Esophagus (tissue), 2 donors: ENCODE data around the gene INTS1. TPM values are rescaled to one million over a fixed set of nuclear protein-coding genes. Genes with fewer than 3 reads are reported as not detected.

Source experiments
- H3K27ac ChIP-seq, 2 donors: one replicate each; pipeline ENCODE4 v1.5.1; 2013; ENCODE audit warnings: low read depth in 2 of 2, mild to moderate bottlenecking in 2 of 2, inconsistent platforms in 1 of 2, low read length in 1 of 2, moderate library complexity in 1 of 2
- H3K27me3 ChIP-seq, 2 donors: one replicate each; pipeline ENCODE4 v1.6.1; 2013; ENCODE audit warnings: low read length in 2 of 2, control low read depth in 1 of 2, mild to moderate bottlenecking in 1 of 2; ENCODE audit not compliant: insufficient read depth in 2 of 2, control insufficient read depth in 1 of 2
- H3K36me3 ChIP-seq, 2 donors: one replicate each; pipeline ENCODE4 v1.6.1; 2013; ENCODE audit warnings: low read length in 1 of 2; ENCODE audit not compliant: control insufficient read depth in 2 of 2, insufficient read depth in 2 of 2
- H3K4me1 ChIP-seq, 2 donors: one replicate each; pipeline ENCODE4 v1.6.1; 2013; ENCODE audit warnings: low read length in 1 of 2; ENCODE audit not compliant: control insufficient read depth in 2 of 2, insufficient read depth in 2 of 2
- H3K4me3 ChIP-seq, 2 donors: one replicate each; pipeline ENCODE4 v1.5.1; 2013; ENCODE audit warnings: low read length in 2 of 2, mild to moderate bottlenecking in 2 of 2, low read depth in 1 of 2, moderate library complexity in 1 of 2
- H3K9me3 ChIP-seq, 2 donors: one replicate each; pipeline ENCODE4 v1.6.1; 2013; ENCODE audit warnings: mild to moderate bottlenecking in 2 of 2, low read depth in 1 of 2, low read length in 1 of 2, moderate library complexity in 1 of 2; ENCODE audit not compliant: control insufficient read depth in 2 of 2, insufficient read depth in 1 of 2
- WGBS, 2 donors: extraction: QIAGEN DNeasy Blood & Tissue Kit; methylation state at CpG; one replicate each; pipeline ENCODE4 v1.1.7; 2013; 5-methylcytosine and 5-hydroxymethylcytosine counted together
- polyA plus RNA-seq, 2 donors: library from polyadenylated mRNA; stranded (reverse); fragments of 200-250 nt; gene quantifications; one replicate each; pipeline ENCODE4 v1.2.3, GENCODE V29; 2013
- donor health status: healthy with polysubstance abuse.
- donor health status: Bipolar disorder and iron deficiency.

The INTS1 gene
- polyA plus RNA-seq, 2 donors = 36.6 to 42.2 TPM

DNA sequence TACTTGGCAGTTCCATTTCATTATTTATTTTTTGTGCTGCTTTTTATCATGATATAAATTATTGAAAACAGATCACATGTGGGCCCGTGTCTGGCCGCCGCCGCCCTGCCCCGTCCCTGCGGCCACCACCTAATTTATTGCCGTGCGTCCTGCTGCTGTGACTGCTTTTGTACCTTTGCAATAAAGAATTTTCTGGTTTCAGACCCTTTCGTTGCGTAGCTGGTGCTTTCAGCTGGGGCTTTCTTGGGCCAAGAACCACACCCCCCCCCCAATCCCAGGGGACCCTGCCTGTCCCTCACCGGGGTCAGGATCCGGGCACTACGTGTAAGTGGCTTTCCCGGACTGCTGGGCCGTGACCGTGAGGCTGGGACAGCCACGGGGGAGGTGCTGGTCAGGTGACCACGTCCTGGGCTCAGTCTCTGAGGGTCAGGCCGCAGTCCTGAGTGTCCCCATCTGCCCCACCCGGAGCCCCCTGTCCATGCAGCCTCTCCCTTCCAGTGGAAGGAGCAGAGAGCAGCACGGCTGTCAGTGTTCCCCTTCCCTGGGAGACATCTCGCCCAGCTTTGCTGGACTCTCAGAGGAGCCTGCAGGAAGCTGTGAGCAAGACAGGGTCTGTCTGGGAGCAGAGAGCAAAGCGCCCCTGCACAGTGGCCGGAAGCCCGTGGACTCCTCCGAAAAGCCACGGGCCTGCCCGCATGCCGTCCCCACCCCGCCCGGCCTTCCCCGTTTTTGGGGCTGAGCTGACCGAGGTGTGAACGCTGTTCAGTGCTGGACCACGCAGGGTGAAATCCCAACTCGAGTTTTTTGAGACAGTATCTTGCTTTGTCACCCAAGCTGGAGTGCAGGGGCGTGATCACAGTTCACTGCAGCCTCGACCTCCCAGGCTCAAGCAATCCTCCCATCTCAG is 38.9 kb upstream of the INTS1 start:
- peaks cover 0 to 61% of the 10 kb centered on the region in 2 donors for H3K36me3 ChIP-seq
- no peaks in the 10 kb centered on the region for H3K27me3 ChIP-seq
- 84 to 89% methylated on average over 38 of the region's 38 CpGs for WGBS, 2 donors
- peak overlapping the region in 1 of 2 donors; percentile 24 for H3K27ac ChIP-seq
- H3K4me3 ChIP-seq = no peak overlapping the region
- no peaks in the 10 kb centered on the region for H3K9me3 ChIP-seq
- peaks cover 0 to 26% of the 10 kb centered on the region in 2 donors for H3K4me1 ChIP-seq

DNA sequence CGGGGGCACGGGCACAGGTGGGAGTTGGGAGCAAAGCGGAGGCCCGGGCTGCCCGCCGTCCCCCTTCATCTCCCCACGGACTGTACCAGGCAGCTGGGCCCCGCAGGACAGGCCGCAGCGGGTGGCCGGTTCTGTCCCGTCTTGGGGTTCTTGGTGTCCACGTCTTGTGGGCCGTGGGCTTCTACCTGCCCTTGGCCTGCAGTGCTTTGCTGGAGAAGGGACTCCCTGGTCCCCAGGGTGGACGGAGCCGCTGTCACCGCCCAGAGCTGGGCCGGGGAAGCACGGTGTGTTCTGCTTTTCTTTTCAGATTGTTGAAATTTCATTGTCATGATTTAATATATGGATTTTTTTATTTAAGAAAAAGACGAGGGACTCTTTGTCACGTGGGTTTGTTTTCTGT is 38.1 kb upstream of the INTS1 start:
- peaks cover 0 to 53% of the 10 kb centered on the region in 2 donors for H3K36me3 ChIP-seq
- H3K27me3 ChIP-seq = no peaks in the 10 kb centered on the region
- H3K4me1 ChIP-seq = peaks cover 0 to 33% of the 10 kb centered on the region in 2 donors
- H3K9me3 ChIP-seq = no peaks in the 10 kb centered on the region
- H3K4me3 ChIP-seq = no peak overlapping the region
- H3K27ac ChIP-seq = no peak overlapping the region
- WGBS, 2 donors = 87 to 89% methylated on average over 21 of the region's 21 CpGs

DNA sequence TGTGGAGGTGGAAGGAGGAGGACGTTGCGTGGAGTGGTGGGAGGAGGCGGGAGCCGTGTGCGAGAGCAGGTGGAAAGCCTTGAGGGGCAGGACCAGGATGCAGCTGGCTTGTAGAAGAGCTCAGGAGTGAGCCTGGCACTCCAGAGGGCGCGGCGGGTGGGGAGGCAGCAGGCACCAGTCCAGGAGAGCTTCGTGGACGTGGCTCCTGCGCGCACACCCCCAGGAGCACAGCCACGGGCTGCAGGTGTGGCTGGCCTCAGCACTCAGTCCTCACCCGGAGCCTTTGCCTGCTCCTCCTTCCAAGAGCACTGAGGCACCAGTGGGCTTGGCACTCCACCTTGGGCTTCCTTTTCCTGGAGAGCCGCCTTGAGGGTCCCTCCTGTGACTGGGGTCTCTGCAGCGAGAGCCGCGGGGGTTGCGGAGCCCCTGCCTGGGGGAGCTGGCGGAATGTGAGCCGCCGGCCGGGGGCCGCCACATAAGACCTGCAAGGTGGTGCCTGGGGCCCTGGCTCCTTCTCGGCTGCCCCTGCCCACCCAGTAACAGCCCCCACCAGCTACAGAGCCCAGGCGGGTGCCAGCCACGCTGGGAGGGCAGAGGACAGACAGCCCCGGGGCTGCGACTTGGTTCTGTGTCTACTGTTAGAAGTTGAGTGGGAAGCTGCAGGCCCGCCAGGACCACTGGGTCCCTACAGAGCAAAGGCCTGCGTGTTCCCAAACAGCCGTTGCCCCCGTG is 37.4 kb upstream of the INTS1 start:
- Histone ChIP-seq H3K9me3 (no peaks in the 10 kb centered on the region), H3K27ac (no peak overlapping the region), H3K4me3 (no peak overlapping the region), H3K4me1 (peaks cover 5 to 38% of the 10 kb centered on the region in 2 donors), H3K27me3 (no peaks in the 10 kb centered on the region), H3K36me3 (peaks cover 0 to 50% of the 10 kb centered on the region in 2 donors)
- 85 to 88% methylated on average over 29 to 33 of the region's 33 CpGs for WGBS, 2 donors

DNA sequence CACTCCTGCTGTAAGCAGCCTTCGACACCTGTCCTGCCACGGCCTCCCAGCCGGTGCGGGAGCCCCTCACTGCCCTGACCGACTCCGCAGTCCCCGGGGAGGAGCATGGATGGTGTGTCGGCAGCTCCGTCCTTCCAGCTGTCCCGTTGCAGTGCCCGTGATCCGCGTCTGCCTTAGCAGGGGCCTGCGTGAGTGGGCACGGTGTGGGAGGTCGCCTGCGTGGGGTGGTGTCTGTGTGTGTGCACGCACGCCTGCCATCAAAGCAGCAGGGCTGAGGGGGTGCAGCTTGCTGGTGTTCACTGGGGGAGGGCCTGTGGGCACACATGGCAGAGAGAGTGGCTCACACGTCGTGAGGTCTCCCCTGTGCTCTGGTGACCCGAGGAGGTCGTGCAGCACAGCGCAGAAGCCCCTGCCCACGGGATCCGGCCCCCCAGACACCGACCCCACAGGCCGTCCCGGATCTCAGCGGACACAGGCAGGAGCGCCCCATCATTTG is 36.6 kb upstream of the INTS1 start:
- Histone ChIP-seq H3K4me3 (no peak overlapping the region), H3K4me1 (peaks cover 5 to 39% of the 10 kb centered on the region in 2 donors), H3K9me3 (no peaks in the 10 kb centered on the region), H3K27me3 (no peaks in the 10 kb centered on the region), H3K36me3 (peaks cover 0 to 51% of the 10 kb centered on the region in 2 donors), H3K27ac (no peak overlapping the region)
- WGBS, 2 donors = 91 to 94% methylated on average over 31 of the region's 31 CpGs

GRCh38 chr7:1539882-1540775 is 35.9 kb upstream of the INTS1 start:
- no peak overlapping the region for H3K4me3 ChIP-seq
- no peaks in the 10 kb centered on the region for H3K9me3 ChIP-seq
- H3K4me1 ChIP-seq = peaks cover 5 to 37% of the 10 kb centered on the region in 2 donors
- no peaks in the 10 kb centered on the region for H3K27me3 ChIP-seq
- H3K27ac ChIP-seq = no peak overlapping the region
- WGBS, 2 donors = 93 to 96% methylated on average over 70 to 73 of the region's 73 CpGs
- H3K36me3 ChIP-seq = peaks cover 0 to 46% of the 10 kb centered on the region in 2 donors

GRCh38 chr7:1539181-1539881 is 35.1 kb upstream of the INTS1 start:
- 81 to 88% methylated on average over 34 to 36 of the region's 36 CpGs for WGBS, 2 donors
- Histone ChIP-seq H3K27ac (no peak overlapping the region), H3K36me3 (peaks cover 0 to 43% of the 10 kb centered on the region in 2 donors), H3K4me3 (no peak overlapping the region), H3K9me3 (no peaks in the 10 kb centered on the region), H3K27me3 (no peaks in the 10 kb centered on the region), H3K4me1 (peaks cover 8 to 34% of the 10 kb centered on the region in 2 donors)

DNA sequence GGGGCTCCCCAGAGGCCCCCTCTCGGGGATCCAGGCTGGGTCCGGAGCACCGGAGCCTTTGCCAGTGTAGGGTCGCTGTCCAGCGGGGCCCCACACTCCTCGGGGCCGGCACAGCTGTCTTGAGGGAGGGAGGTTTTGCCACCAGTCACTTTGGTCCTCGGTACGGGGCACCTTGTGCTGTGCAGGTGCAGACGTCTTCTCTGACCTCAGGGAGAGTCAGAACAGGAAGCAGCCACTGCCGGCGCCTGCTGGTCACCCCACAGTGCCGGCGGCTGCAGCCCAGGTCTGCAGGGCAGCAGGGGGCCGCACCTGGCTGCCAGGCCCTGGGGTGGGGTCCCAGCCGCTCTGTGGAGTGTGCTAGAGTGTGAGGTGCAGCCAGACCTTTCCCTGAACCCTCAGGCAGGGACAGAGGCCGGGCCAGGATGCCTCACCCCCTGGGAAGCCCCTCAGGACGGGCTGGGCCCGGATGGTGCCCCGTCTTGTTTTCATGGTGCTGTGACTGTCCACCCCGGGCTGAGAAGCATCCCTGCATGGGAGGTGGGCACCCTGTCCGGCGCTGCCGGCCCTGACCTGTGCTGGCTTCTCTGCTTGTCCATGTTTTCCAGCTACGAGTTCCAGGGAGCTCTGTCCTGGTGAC is 34.5 kb upstream of the INTS1 start:
- Histone ChIP-seq H3K9me3 (no peaks in the 10 kb centered on the region), H3K36me3 (peaks cover 0 to 38% of the 10 kb centered on the region in 2 donors), H3K27me3 (no peaks in the 10 kb centered on the region), H3K27ac (peak overlapping the region; percentile 20 to 77), H3K4me1 (peaks cover 11 to 35% of the 10 kb centered on the region in 2 donors), H3K4me3 (no peak overlapping the region)
- 72 to 73% methylated on average over 25 of the region's 25 CpGs for WGBS, 2 donors

DNA sequence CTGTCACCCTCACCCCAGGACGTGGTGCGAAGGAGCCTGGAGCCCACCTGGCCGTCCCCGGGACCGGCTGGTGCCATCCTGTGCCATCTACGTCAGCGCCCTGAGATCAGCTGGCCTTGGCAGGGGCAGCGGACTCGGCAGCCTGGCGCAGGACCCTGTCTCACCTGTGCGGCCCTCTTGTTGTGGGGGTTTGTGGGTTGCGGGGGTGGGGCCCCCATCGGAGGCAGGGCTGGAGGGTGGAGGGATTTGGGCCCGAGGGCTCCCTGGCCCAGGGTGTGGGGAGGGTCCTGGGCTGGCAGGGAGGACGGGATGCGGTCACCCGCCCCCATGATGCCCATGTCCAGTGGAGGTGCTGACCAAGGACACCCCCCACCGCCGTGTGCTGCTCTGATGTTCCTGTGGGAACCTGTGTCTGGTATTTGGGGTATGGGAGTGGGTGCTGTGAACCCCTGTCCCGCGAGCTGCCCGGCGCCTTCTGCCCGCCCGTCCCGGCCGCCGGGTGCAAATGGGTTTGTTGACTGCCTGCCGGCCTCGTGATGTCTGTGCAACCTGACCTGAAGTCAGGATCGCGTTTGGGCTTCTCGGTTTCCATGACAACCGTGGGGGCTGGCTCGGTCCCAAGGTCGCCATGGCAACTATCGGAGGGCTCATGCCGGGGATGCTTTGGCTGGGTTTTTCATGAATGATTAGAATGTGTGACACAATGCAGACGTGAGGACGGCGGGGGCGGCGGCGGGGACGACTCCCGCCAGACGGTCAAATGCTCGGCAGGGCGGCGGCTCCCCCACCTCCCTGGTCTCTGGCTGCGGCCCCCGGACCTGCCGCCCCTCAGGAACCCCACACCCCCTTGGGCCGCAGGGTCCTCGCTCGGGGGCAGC is 33.6 kb upstream of the INTS1 start:
- Histone ChIP-seq H3K9me3 (no peaks in the 10 kb centered on the region), H3K27me3 (no peaks in the 10 kb centered on the region), H3K4me3 (peak overlapping the region; percentile 13 to 48), H3K4me1 (peaks cover 13 to 40% of the 10 kb centered on the region in 2 donors), H3K27ac (peak overlapping the region; percentile 77 to 83), H3K36me3 (peaks cover 0 to 38% of the 10 kb centered on the region in 2 donors)
- 25 to 31% methylated on average over 50 to 56 of the region's 56 CpGs for WGBS, 2 donors
